ENCODE measurements around the gene PPP1R1B. TPM values are rescaled to one million over a fixed set of nuclear protein-coding genes. Genes with fewer than 3 reads are reported as not detected.

PPP1R1B gene
- total RNA-seq, 2 experiments from 2014 or later = not detected

DNA sequence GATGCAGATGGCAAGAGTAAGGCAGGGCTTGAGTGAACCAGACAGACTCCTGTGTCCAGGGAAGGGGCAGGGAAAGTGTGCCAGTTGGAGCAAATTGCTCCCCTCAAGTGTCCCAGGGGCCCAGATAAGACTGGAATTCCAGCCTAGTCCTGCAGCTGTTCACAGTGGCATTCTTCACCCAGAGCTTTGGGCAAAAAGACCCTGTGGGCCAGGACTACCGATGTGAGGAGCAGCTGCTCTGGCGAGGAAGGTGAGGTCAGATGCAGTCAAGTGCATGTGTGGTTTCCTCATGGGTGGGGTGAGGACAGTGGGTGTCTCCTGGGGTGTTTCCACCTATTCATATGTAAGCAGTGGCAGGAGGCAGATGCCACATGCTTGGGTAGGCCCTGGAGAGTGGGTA, 33.4 kb upstream of the PPP1R1B start:
- ATAC-seq (no peak), DNase-seq (no peak)
- ChIA-PET CTCF (interaction anchor here (0.8 kb wide), 1 partner anchor 30 kb away, joined by 3 read pairs; no protein-coding TSS in a partner anchor), POLR2A (no interaction called here)
- H3K27me3 Mint-ChIP-seq = peaks cover 54% of the 10 kb centered on the region
- no peaks in the 10 kb centered on the region for H3K9me3 Mint-ChIP-seq
- peaks cover 19% of the 10 kb centered on the region for H3K4me1 Mint-ChIP-seq (ENCODE audit: low read depth)
- H3K4me3 Mint-ChIP-seq = no peak overlapping the region
- H3K36me3 Mint-ChIP-seq (ENCODE audit: low read depth) = no peaks in the 10 kb centered on the region
- TF ChIP-seq, protein P1, sequence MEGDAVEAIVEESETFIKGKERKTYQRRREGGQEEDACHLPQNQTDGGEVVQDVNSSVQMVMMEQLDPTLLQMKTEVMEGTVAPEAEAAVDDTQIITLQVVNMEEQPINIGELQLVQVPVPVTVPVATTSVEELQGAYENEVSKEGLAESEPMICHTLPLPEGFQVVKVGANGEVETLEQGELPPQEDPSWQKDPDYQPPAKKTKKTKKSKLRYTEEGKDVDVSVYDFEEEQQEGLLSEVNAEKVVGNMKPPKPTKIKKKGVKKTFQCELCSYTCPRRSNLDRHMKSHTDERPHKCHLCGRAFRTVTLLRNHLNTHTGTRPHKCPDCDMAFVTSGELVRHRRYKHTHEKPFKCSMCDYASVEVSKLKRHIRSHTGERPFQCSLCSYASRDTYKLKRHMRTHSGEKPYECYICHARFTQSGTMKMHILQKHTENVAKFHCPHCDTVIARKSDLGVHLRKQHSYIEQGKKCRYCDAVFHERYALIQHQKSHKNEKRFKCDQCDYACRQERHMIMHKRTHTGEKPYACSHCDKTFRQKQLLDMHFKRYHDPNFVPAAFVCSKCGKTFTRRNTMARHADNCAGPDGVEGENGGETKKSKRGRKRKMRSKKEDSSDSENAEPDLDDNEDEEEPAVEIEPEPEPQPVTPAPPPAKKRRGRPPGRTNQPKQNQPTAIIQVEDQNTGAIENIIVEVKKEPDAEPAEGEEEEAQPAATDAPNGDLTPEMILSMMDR (IDR thresholded peaks at IDR 0.05) = no peak
- no peak overlapping the region for H3K27ac Mint-ChIP-seq
- intact Hi-C loops (cut with micrococcal nuclease) = no loop called here

DNA sequence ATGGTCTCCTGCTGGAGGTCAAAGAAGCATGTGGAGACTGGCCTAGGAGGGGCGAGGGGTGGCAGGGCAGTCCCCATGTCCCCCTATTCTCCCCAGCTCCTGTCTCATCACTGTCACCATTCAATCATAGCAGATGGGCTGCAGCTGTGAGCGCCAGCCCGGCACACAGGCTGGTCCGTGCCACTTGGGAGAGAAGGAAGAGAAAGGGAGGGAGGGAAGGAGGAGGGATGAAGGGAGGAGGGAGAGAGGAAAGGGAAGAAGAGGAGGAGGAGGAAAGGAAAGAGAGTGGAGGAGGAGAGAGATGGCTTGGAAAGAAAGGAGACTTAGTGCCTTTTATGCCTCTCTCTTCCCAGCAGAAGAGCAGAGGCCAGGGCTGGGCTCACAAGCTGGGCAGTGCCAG, 31.5 kb upstream of the PPP1R1B start:
- H3K36me3 Mint-ChIP-seq (ENCODE audit: low read depth) = no peaks in the 10 kb centered on the region
- no peak overlapping the region for H3K27ac Mint-ChIP-seq
- CTCF ChIA-PET = interaction anchor here (2.2 kb wide), 1 partner anchor 26 kb away, joined by 9 read pairs; no protein-coding TSS in a partner anchor

DNA sequence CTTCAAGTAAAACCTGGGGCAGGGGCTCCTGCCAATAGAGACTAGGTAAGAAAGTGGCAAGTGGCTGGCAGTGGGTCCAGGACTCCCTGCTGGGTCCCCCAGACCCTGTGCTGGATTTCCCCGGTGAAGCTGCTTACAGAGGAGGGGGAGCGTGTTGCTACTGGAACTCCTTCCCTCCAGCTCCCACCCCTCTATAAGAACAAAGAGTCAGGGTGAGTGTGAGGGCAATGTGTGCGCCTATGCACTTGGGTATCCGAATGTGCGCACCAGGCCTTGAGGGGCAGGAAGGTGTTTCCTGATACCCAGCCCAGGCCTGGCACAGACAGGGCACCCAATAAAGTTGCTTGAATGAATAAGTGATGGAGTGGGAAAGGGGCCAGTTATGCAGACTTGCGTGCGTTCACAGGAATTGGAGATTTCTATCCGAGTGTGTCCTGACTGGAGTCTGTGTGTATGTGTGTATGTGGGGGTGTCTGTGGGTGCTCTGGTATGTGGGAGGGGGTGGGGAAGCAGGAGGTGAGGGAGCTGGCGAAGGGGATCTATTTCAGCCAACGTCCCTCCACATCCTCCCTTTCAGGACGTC, 30.7 kb upstream of the PPP1R1B start:
- Mint-ChIP-seq H3K27me3 (peaks cover 73% of the 10 kb centered on the region), H3K4me1 (ENCODE audit: low read depth) (peaks cover 20% of the 10 kb centered on the region), H3K9me3 (no peaks in the 10 kb centered on the region), H3K4me3 (no peak overlapping the region), H3K27ac (no peak overlapping the region), H3K36me3 (ENCODE audit: low read depth) (no peaks in the 10 kb centered on the region)
- CTCF ChIA-PET = interaction anchor here (0.6 to 2.2 kb wide), 2 partner anchors 8 to 26 kb away, joined by 3 to 9 read pairs; no protein-coding TSS in a partner anchor
- no peak for ATAC-seq
- POLR2A ChIA-PET = no interaction called here
- intact Hi-C loops (cut with micrococcal nuclease) = no loop called here
- TF ChIP-seq, protein P1 (IDR thresholded peaks at IDR 0.05) = no peak
- DNase-seq = no peak

More for the DNA sequence above, 31.5 kb upstream of the PPP1R1B start:
- Mint-ChIP-seq H3K9me3 (no peaks in the 10 kb centered on the region), H3K27me3 (peaks cover 68% of the 10 kb centered on the region), H3K4me3 (no peak overlapping the region), H3K4me1 (ENCODE audit: low read depth) (peaks cover 20% of the 10 kb centered on the region)
- POLR2A ChIA-PET = no interaction called here
- DNase-seq (no peak), ATAC-seq (no peak)
- TF ChIP-seq, protein P1 (IDR thresholded peaks at IDR 0.05) = no peak
- intact Hi-C loops (cut with micrococcal nuclease) = no loop called here

- ChIA-PET CTCF (interaction anchor here (0.6 to 2.2 kb wide), 4 partner anchors 8 to 57 kb away, joined by 3 to 17 read pairs (median 6); no protein-coding TSS in a partner anchor), POLR2A (no interaction called here)
- H3K36me3 Mint-ChIP-seq (ENCODE audit: low read depth) = no peaks in the 10 kb centered on the region
- peaks cover 20% of the 10 kb centered on the region for H3K4me1 Mint-ChIP-seq (ENCODE audit: low read depth)
- intact Hi-C loops (cut with micrococcal nuclease) = no loop called here
- no peaks in the 10 kb centered on the region for H3K9me3 Mint-ChIP-seq
- DNase-seq (no peak), ATAC-seq (no peak)
- peaks cover 80% of the 10 kb centered on the region for H3K27me3 Mint-ChIP-seq
- TF ChIP-seq, protein P1 (IDR thresholded peaks at IDR 0.05) = no peak
- no peak overlapping the region for H3K27ac Mint-ChIP-seq
- no peak overlapping the region for H3K4me3 Mint-ChIP-seq
Measured at GRCh38 chr17:39596543-39597267, 30.0 kb upstream of the PPP1R1B start.

Data from activated CD8-positive, alpha-beta T cell treated with anti-CD3 and anti-CD28 coated beads for 36 hours (primary cell).